Posterior cingulate gyrus (tissue), 11 donors: ENCODE results near the gene BMP2K.

Experiments
- DNase-seq, 10 donors: peaks; one replicate each; pipeline versions ENCODE4 v3.0.0 to v3.0.0-alpha.2; 2020 to 2021; ENCODE audit warnings: mixed read lengths in 3 of 10
- intact Hi-C: fragments of 100-400 bp; cut with DNase I; formaldehyde crosslinking; loops from one replicate; pipeline ENCODE4 v1.15.1; 2023

BMP2K gene

GRCh38 chr4:78776079-78776728 is at the start of gene BMP2K:
Gene BMP2K, plus strand, starts transcription at chr4:78776350. Its CDS starts 194 bp downstream, at chr4:78776544.
- DNase-seq: peak; percentile 57 to 94 (median 68)

GRCh38 chr4:78726546-78726945 is 49.6 kb upstream of the BMP2K start:
- intact Hi-C loops: no loop called here

More at GRCh38 chr4:78776079-78776728, at the start of gene BMP2K:
- intact Hi-C loops: loop anchor here (5.0 kb wide), 3 partner anchors 81 to 164 kb away; no protein-coding TSS in a partner anchor

GRCh38 chr4:78732332-78733104 is 43.6 kb upstream of the BMP2K start:
- DNase-seq: no peak
- intact Hi-C loops: no loop called here

More at GRCh38 chr4:78726546-78726945, 49.6 kb upstream of the BMP2K start:
- DNase-seq: no peak

- intact Hi-C loops: no loop called here
- no peak for DNase-seq
Observed at GRCh38 chr4:78734441-78735162, 41.5 kb upstream of the BMP2K start.

- no peak for DNase-seq
- intact Hi-C loops: no loop called here
Observed at GRCh38 chr4:78735697-78736096, 40.5 kb upstream of the BMP2K start.

GRCh38 chr4:78737035-78737434 is 39.1 kb upstream of the BMP2K start:
- intact Hi-C loops: no loop called here
- DNase-seq: no peak

GRCh38 chr4:78737973-78738372 is 38.2 kb upstream of the BMP2K start:
- no peak for DNase-seq
- intact Hi-C loops: no loop called here

- no peak for DNase-seq
- intact Hi-C loops: no loop called here
Observed at GRCh38 chr4:78742300-78742699, 33.9 kb upstream of the BMP2K start.

- intact Hi-C loops: no loop called here
Observed at GRCh38 chr4:78747475-78747922, 28.7 kb upstream of the BMP2K start.

GRCh38 chr4:78748381-78748780 is 27.8 kb upstream of the BMP2K start:
- intact Hi-C loops: no loop called here
- no peak for DNase-seq

More at GRCh38 chr4:78747475-78747922, 28.7 kb upstream of the BMP2K start:
- DNase-seq: no peak

GRCh38 chr4:78749258-78749971 is 26.7 kb upstream of the BMP2K start:
- intact Hi-C loops: no loop called here
- DNase-seq: no peak

GRCh38 chr4:78749972-78750727 is 26.0 kb upstream of the BMP2K start:
- intact Hi-C loops: no loop called here
- DNase-seq: no peak

GRCh38 chr4:78753091-78753490 is 23.1 kb upstream of the BMP2K start:
- no peak for DNase-seq
- intact Hi-C loops: no loop called here

- intact Hi-C loops: no loop called here
- DNase-seq: no peak
Observed at GRCh38 chr4:78754872-78755271, 21.3 kb upstream of the BMP2K start.

GRCh38 chr4:78756137-78756536 is 20.0 kb upstream of the BMP2K start:
- intact Hi-C loops: no loop called here
- DNase-seq: no peak

GRCh38 chr4:78756776-78757175 is 19.4 kb upstream of the BMP2K start:
- intact Hi-C loops: no loop called here
- DNase-seq: no peak

GRCh38 chr4:78757574-78757973 is 18.6 kb upstream of the BMP2K start:
- DNase-seq: no peak
- intact Hi-C loops: no loop called here

- intact Hi-C loops: no loop called here
- DNase-seq: no peak
Observed at GRCh38 chr4:78758085-78758484, 18.1 kb upstream of the BMP2K start.

GRCh38 chr4:78762529-78762928 is 13.6 kb upstream of the BMP2K start:
- intact Hi-C loops: no loop called here
- DNase-seq: no peak

- intact Hi-C loops: no loop called here
- DNase-seq: no peak
Observed at GRCh38 chr4:78763251-78763650, 12.9 kb upstream of the BMP2K start.
